COR-L47 (cell line): ENCODE results near the gene RAD51B.
"Not testable (repeated sequence)": the region's sequence is repeated elsewhere in the genome, so short reads cannot be mapped to it uniquely, and the experiment has no call there.

Experiments
- DNase-seq: peaks from one replicate; lab custom pipeline; 2025; lab: John Stamatoyannopoulos, UW

Gene RAD51B

DNA sequence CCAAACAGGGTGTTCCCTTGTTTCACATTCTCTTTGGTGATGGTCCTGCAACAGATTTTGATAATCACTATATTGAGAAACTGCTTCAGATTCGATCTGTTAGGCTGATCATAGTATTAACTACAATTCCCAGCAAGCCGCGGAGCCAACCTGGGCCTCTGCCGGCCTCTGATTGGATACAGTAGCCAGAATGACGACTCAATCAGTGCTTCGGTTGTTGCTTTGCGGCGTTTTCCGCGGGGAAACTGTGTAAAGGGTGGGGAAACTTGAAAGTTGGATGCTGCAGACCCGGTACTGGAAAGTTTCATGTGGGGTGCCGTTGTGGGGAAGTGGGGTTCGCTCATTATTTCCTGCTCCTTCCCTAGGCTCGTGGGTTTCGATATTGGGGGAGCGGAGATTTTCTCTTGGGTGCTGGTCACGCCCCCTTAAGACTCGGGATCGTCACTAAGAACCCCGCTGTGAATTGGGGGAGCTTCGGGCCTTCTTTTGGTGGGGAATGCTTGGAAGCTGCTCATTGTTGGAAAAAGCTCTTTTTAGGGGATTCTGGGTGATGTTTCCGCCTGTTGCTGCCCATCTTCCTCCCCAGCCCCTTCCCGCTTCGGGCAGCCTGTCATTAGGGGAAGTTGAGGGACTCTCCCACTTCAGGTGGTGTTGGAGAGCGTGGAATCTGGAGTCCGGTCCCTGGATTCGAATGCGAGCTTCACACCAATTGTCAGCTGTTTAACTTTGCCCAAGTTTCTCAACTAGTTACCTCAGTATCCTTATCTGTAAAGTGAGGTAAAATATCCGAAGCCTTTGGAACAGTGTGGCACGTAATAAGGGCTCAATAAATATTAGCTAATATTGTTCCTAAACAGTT, at the start of gene RAD51B:
Gene RAD51B (plus strand): TSS at position 217 of the 859 bp plus-strand sequence.
- peak; percentile 86 for DNase-seq

DNA sequence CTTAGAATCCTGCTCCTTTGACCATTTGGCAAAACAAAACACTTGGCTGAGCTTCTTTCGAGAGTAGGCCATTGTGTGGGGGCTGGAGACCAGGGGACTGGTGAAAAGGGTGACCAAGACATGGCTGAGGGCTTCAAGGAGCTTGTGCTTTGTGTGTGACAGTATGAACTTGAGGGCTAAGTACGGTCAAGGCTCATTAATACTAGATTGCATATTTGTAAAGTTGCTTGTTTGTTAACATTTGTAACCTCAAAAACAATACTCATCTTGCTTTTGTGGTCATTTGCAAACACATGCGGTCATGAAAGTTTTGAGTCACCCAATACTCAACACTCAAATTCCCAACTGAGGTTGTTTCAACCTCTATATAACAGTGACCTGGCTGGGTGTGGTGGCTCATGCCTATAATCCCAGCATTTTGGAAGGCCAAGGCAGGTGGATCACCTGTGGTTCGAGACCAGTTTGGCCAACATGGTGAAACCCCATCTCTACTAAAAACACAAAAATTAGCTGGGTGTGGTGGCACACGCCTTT, 45.7 kb upstream of the RAD51B start:
- no peak for DNase-seq

DNA sequence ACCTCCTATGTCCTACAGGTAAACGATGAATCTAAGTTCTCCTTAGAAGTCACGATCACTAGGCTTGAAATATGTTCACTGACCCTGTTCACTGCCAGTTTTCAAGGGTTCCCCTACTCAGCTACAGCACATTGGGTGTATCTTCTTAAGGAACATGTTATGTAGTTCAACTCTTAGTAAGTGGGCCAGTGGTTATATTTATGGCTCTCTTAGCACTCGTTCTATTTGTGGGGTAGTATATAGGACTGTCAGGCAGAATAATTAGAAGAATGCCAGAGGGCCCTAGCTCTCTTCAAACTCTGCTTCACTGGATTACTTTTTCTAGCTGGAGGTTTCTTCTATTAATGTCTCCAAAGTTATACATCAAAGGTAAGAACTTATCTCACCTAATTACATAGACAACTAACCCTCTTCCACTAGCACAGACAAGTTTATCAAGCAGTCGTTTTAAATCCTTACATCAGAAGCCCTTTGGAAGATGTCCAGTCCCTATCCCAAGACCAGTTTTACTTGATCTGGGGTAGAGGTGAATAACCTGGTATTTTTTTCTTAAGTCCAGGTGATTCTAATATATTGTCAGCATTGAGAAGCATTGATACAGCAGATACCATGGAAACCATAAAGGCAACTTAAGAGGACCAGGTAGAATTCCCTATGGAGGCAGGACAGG, 42.8 kb upstream of the RAD51B start:
- no peak for DNase-seq

DNA sequence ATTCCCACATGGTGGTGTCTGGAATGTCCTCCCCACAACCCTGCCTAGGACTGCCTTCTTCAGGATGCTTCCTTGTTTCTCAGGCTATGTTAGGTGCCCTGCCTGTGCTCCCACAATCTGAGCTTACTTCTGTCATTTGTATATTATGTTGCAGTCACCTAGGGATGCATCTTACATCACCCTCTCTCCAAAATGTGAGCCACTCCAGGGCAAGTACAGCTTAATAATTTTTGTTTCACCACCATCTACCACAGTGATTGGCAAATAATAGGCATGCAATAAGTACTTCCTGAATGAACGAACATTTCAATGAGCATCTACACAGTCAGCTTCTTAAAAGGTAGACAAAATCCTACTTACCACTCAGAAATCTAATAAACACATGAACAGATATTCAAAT, 40.8 kb upstream of the RAD51B start:
- no peak for DNase-seq

- DNase-seq, result no peak
These were observed 37.5 kb upstream of the RAD51B start for GRCh38 chr14:67782090-67782489.

DNA sequence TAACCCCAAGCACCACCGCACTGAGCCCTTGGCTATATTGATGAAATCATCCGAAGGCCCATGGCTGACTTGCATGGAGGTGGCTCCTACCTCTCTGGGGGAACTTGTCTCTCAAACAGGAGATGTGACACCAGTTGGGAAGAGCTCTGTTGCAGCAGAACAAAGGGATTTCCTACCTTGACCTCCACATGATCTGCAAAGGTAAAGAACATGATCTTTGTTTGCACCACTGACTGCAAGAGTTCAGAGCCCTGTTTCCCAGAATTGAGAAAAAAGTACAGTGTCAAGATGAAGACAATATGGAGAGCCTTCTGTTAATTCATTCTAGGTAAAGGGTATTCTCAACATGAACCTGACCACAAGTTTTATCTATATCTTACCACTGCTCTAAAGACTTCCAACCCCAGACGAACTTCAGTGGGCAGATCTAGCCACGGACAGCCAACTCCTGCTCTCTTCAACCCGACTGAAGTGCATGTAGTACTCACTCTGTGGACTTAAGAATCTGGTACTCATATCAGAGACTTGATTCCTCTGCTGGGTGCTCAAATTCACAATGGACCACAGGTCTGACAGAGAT, 35.2 kb upstream of the RAD51B start:
- DNase-seq, result no peak

DNA sequence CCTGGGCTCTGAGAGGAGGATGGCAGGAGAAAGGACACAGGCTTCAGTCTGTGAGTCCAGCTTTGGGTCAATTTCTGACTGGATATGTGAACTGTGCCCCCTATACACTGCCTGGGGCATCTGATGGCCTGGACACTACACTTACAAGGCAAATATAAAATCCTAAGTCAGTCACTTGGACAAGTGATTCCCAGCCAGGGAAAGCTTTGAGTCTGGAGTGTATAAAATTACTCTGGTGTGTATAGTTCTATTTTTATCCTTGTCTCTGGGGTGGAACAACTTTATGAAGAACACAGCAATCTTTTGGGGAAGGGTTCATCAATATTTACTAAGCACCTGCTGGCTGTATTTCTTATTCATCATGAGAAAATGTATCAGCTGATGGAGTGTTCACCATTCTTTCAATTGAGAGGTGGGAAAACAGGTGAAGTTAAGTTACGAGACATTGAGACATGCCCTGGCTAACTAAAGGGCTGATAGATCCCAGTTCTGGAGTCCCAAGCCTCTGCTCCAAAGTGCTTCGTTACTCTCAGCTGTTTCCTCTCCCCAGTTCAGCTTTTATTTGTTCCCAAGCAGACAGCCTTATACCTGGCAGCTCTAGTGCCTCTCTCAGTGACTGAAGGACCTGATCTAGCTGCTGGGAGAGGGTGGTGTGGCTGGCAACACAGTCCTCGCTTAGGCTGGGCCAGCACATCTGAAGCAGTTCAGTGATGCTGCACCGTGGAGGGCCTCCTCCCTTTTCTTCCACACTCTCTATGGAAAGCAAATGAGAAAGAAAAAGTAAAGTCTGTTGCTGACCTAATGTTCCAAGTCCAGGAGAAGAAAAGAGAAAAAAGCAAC, 34.1 kb upstream of the RAD51B start:
- DNase-seq, result no peak

DNA sequence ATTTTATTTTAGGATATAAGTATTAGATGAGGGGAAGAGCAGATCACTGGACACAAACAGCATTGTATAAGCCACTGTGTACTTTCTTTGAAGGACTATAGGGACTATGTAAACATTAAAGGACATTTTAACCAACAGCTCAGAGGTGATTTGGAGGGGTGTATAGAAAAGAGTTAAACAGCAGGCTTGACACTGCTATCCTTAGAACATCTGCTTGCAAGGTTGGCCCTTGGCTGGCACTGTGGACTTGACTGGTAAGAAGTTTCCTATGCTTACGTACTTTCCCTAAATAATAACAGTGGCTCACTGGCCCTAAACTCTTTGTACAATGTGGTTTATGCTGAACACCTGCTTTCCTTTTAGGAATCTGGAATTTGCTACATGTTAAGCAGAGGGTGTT, 31.9 kb upstream of the RAD51B start:
- no peak for DNase-seq

GRCh38 chr14:67798731-67799130, 20.8 kb upstream of the RAD51B start:
- DNase-seq, result no peak

DNA sequence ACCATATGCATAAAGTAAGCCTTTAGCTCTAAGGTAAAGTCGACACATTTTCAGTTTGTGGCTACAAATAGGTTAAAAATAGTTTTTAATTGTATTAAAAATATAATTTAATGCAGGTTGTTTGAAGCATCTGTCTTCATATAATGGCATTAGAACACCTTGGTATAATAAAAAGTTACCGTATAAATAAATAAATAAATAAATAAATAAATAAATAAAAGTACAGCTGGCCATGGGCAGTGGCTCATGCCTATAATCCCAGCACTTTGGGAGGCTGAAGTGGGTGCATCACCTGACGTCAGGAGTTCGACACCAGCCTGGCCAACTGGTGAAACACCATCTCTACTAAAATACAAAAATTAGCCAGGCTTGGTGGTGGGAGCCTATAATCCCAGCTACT, 18.8 kb upstream of the RAD51B start:
- no peak for DNase-seq

- DNase-seq, result no peak
These were observed 13.3 kb upstream of the RAD51B start for GRCh38 chr14:67806246-67806645.

DNA sequence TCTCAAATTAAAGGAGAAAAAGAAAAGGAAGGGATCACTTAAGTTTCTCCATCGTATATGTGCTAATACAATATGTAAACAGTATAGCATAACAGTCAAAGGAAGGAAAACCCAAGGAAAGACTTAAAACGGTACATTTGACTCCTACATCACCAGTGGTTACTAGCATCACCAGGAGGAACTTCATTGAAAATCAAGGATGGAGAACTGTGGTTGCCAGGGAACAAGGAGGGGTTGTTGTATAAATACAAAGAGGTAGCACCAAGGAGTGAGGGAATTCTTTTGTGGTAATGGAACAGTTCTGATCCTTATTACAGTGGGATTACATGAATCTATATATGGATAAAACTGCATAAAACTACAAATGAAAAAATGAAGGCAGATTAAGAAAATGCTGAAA, 4.8 kb upstream of the RAD51B start:
- DNase-seq, result no peak

DNA sequence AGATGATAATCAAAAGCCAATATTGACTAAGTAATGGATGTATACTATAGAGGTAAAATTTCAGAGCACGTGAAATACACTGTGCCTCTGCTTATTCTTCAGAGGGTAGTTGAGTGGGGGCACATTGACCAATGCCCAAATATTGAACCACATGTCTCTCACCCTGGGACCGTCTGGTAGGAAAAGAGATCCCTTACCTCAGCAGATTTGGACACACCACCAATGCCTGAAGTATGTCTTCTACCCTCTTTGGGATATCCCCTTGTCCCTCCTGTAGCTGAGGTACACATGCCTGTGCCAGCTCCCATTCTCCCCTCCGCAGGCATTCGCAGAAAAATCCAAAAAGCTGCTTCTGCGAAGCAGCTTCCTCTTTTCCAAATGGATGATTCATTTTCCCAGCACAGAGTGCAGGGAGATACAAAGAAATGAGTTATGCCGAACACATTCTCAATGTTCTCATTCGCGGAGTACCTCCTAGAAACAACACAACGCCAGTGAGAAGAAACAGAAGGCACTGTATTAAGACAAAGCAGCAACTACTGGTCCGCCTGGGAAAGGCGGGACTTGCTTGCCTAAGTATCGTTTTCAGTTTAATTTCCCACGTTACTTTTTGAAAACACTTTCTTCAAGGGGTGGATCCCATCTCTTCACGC, 3.9 kb upstream of the RAD51B start:
- no peak for DNase-seq

GRCh38 chr14:67816326-67817002, 3.1 kb upstream of the RAD51B start, which contains the start of gene ZFYVE26:
TSS of gene ZFYVE26 (minus strand) at chr14:67816590. CDS start at chr14:67815963, 627 bp downstream.
- peak; percentile 98 for DNase-seq

GRCh38 chr14:67817750-67818438, 1.7 kb upstream of the RAD51B start:
- no peak for DNase-seq

- not testable (repeated sequence) for DNase-seq
These were observed 1.1 kb upstream of the RAD51B start for GRCh38 chr14:67818476-67818875.

DNA sequence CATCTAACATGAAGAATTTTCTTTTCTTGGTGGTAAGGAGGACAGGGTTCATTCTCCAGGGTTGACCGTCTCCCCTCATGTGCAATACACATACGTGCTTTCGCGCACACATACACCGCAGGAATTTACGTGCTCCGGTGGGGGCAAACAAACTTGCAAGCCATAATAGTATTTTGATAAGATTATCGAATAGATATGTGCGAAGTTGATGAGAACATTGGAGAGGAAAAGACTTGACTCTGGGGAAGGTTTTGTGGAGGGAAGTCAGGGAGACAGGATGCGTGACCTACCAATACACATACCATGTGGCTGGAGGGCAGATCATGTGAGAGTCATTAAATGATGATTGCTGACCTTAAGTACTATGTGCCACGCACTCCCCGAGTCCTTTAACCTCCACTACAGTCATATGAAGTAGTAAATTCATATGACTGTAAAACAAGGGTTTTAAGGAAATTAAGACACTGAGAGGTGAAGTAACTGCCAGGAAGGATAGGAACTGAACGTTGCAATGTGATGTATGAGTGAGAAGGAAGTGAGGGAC, 921 bp downstream of the RAD51B start:
- no peak for DNase-seq

DNA sequence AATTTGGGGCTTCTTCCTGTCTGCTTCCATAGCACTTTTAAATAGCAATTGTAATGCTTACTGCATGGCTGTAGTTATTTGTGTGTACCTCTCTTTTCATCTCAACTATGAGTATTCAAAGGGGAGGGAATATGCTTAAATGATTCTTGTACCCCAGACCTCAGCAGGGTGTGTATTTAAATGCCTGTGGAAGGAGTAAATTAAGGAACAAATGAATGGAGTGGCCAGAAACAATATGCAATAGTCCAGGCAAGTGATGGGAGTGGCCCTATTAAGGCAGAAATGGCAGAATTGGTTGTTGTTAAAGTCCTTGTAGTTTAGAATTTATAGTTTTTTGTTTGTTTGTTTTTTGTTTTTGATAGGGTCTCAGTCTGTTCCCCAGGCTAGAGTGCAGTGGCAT, 1.5 kb downstream of the RAD51B start:
- DNase-seq, result no peak

- DNase-seq, result no peak
These were observed 11.5 kb downstream of the RAD51B start for GRCh38 chr14:67831113-67831512.

DNA sequence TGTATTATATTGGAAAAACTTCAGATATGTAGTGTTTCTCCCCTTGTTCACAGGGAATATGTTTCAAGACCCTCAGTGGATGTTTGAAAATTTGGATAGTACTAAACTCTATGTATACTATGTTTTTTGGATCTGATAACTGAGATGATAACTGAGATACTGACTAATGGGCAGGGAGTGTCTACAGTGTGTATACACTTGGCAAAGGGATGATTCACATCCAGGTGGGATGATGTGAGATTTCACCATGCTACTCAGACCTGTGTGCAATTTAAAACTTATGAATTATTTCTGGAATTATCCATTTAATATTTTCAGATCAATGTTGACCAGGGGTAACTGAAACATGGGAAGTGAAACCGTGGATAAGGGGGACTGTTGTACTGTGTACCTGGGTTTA, 13.8 kb downstream of the RAD51B start:
- no peak for DNase-seq
